Measurements from ENCODE around the gene ARMCX6.
"Not testable (repeated sequence)": the region's sequence is repeated elsewhere in the genome, so short reads cannot be mapped to it uniquely, and the experiment has no call there.

Gene ARMCX6

DNA sequence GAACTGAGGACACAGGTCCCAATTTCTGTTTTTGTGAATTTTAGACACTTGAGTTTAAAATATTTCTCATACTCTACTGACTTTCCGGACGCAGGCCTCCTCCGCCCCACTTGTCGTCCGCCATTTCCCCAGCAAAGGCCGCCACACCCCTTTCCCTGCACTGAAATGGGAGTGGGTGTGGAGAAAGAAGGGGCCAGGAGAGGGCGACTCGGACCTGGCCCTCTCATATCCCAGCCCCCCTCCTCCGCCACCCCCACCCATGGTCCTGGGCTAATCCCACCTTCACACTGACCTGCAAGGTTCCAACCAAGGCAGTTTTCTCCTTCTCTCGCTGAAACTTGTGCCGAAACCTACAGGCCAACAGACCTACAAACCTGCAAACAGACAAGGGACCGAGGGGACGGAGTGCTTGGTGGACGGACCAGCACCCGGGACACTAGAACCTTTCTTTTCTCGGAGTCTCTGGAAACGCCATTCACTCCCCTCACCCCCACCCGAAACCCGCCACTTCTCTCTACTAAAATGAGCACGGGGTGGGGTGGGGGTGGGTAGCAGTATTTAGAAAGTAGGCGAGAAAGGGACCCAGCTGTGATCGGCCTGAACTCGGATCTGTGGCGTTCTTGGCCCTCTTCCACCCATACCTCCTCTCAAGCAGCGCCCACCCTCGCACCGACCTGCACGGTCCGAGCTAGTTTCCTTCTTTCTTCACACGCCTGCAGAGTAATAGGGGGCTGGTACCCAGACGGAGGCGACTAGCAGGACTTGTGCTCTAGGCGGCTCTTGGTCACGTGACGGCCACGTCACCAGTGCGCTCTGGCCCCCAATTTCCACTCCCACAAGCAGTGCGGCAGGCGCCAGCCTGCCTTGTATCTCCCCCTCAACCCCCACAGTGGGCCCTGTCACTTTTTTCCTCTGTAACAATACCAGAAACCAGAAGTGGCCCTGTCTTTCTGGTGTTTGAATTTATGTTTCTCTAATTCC is at the start of gene ARMCX6:
ARMCX6 (minus strand) TSS at position 790 of the 981 bp plus-strand sequence. CDS start 1,380 bp downstream, outside the sequence.
- peak; percentile 59 for DNase-seq (ENCODE audit: low read depth)

DNA sequence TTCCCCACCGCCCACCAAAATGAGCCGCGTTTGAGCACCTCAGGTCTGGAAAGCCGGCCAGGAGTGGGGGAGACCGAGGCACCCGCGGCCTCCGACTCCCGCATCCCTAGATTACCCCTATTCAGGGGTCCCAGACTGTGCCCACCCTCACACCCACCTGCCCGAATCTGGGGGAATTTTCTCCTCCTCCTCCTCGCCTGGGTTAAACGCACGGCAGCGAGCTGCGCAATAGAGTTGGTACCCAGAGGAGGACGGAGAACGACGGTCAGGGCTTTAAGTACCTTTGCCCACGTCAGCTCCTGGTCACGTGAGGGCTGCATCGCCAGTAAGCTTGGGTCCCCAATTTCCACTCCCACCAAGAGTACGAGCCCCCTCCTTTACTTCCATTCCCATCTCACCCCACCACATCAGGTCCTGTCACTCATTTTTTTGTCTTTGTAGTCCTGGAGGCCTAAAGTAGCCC is 41.8 kb upstream of the ARMCX6 start, which contains the start of gene ARMCX2:
ARMCX2 (minus strand) TSS at position 250 of the 463 bp plus-strand sequence. CDS start 2,262 bp downstream, outside the sequence.
- DNase-seq (ENCODE audit: low read depth) = no peak

DNA sequence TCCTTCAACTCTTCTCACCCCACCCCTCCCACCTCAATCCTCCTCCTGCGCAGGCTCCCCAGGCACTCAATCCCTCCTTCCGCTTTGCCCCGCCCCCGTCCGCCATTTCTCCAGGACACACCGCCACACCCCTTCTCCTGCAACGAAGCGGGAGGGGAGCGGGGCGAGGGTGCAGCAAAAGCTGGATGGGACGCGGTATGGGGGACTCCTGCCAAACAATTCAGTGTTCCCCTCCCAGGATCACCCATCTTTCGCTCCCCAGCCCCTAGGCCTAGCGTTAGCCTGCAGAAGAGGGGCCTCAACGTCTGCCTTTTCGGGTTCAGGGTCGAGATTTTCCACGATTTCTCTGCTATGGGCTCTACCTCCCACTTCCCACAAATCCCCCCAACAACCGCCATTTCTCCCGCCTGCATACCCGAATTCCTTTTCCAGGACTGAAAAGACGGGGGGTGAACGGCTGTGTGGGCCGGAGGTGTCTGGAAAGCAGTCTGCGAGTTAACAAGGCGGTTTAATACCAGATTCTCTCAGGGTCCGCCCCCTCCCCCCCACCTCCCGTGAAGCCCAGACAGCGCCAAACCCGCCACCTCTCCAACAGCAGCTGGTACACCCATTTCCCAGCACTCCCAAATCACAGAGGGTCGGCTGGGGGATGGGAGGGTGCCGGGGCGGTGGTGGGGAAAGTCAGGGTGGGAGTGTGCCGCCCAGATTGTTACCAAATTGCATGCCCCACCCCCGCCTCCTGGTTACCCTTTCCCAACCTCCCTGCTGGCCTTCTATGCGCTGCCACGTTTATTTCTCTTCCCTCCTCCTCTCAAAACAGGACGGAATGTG is 41.1 kb upstream of the ARMCX6 start:
- peak; percentile 22 for DNase-seq (ENCODE audit: low read depth)

DNA sequence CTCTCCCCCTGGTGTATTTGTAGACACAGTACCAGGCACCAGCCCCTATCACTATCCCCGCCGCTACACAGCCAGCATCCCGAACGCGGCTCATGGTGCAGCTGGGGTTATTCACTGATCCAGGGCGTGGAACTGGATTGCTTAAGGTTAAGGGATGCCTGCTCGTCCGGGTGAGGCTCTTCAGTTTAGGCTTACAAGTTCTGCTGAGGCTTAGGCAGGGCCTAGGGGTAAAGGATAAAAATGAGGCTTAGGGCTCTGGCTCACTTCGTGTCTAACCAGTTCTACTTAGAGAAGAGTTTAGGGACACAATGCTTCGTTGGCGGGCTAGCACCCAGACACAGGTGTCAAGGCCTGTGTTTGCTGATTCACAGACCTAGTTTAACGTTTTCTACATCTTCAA is 39.7 kb upstream of the ARMCX6 start:
- DNase-seq (ENCODE audit: low read depth) = no peak

DNA sequence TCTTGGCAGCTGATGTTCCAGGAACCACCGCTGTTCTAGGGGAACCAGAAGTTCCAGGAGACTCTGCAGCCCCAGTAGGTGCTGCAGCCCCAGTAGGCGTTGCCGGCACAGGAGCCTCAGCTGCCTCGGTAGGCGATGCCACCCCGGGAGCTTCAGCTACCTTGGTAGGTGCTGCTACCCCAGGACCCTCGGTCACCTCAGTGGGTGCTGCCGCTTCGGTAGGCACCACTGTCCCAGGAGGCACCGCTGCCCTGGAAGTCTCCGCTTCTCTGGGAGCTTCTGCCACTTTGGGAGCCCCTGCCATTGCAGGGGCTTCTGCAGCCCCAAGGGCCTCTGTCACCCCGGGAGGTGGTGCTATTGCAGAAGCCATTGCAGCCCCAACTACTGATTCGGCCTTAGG is 39.0 kb upstream of the ARMCX6 start:
- DNase-seq (ENCODE audit: low read depth) = no peak

DNA sequence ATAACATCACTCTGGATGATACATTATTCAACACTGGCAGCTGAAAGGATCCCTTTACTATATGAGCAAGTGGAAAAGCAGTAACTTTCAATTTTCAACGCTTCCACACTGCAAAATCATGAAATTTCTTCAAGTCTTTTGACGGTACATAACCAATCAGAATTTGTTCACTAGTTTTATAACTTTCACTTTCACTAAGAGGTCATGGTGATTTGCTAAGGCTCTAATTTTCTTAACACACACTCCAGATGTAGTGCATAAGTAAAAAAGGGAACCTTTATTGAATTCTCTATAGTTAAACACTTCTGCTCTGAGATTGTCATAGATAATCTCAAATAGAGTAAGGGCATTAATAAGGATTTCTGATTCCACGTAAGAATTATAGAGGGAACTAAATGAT is 37.7 kb upstream of the ARMCX6 start:
- no peak for DNase-seq (ENCODE audit: low read depth)

DNA sequence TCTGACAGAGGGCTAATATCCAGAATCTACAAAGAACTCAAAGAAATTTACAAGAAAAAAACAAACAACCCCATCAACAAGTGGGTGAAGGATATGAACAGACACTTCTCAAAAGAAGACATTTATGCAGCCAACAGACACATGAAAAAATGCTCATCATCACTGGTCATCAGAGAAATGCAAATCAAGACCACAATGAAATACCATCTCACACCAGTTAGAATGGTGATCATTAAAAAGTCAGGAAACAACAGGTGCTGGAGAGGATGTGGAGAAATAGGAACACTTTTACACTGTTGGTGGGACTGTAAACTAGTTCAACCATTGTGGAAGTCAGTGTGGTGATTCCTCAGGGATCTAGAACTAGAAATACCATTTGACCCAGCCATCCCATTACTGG is 29.9 kb upstream of the ARMCX6 start:
- not testable (repeated sequence) for DNase-seq (ENCODE audit: low read depth)

DNA sequence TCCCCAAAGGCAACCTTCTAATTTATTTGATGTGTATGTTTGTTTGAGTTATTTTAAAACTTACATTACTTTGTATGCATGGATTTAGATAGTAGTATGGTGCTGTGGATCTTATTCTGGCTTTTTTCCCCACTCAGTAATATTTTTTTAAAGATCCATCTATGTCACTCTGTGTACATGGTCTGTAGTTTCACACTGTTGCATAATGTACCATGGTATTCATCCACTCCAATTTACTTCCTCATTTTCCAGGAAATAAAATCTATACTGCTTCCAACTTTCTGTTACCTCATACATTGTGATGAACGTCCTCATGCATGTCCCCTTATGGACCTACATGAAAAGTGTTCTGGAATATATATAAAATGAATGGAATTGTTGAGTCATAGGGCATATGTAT is 24.3 kb upstream of the ARMCX6 start:
- no peak for DNase-seq (ENCODE audit: low read depth)

DNA sequence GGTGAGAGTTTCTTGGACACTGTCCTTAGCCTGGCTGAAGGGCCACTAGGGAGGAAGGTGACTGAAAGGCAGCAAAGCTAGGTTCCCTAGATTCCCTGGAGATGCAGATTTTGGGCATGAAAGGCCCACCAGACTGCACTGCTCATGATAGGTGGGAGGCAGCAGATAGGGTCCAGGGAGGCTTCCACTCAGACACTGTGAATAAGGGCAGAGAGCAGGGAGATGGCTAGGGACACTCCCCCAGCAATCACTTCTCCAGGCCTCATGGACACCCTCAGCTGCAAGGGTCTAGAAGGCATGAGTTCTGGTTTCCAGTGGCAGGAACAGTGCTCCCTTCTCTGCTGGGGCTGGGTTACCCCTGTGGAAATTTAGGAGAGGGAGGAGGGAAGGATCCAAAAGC is 21.8 kb upstream of the ARMCX6 start:
- DNase-seq (ENCODE audit: low read depth) = no peak

DNA sequence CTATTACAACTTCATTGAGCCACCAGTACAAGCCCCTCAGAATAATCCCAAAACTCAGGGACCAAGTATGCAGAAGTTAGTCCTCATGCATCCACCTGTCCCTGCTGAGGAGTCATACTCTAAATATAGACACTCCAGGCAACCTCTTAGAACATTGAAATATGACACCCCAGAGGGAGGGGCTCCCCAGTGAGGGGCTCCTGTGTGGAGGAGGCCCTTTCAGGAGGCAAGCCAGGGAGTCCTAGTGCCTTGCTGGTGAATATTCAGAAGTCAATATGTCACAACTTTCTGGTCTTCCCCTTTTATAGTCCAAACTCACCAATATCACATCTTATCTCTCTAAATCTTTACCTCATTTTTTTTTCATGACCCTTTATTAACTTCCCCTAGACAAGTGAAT is 1.6 kb upstream of the ARMCX6 start:
- DNase-seq (ENCODE audit: low read depth) = no peak

DNA sequence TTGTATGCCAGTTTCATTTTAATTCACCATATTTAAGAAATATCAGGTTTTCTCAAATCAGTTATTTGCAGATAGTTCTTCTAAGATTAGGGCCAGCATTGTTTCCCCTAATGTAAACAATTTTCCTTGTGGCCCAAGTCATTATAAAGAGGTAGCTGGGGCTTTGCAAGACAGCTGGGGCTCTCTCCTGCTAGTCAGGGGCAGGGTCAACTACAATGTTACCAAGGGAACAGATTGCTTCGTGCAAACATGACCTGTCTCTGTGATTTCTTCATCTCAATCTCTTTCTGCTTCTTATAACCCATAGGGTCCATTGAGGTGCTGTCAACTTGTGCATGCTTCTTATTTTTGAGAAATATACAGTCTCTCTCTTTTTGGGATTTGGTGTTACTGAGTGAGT is 12.1 kb downstream of the ARMCX6 start:
- DNase-seq (ENCODE audit: low read depth) = no peak

DNA sequence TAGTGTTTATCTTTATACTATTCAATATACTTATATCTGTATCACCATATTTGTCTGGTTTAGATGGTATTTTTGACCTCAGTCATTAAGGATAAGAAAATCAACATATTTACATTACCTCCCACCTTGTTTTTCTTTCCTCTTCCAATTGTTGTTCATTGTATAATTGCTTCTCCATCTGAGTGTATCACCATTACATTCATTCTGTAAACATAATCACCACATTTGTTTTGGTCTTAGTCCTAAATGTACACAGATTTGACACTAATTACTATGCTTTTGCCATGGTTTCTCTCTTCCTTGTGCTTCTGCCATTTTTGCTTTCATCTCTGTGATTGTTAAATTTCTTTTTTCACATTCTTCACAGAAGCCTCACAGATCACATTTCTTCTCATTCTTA is 12.7 kb downstream of the ARMCX6 start:
- no peak for DNase-seq (ENCODE audit: low read depth)

DNA sequence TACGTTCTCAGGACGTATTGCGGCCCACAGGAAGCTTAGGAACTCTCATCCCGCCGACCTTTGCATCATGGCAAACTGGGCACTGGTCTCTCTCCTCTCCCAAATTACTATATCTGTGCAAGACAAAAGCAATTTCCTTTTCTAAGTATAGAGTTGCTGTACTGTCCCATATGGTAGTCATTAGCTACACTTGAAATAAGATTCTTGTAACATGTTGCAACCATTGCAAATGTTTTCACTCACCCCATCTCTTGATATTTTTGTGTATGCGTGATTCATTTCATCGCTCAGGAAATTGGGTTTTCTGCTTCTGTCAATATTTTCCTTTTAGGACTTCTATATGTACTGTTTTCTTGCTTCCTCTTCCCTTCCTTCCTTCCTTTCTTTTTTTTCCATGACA is 15.7 kb downstream of the ARMCX6 start:
- no peak for DNase-seq (ENCODE audit: low read depth)

DNA sequence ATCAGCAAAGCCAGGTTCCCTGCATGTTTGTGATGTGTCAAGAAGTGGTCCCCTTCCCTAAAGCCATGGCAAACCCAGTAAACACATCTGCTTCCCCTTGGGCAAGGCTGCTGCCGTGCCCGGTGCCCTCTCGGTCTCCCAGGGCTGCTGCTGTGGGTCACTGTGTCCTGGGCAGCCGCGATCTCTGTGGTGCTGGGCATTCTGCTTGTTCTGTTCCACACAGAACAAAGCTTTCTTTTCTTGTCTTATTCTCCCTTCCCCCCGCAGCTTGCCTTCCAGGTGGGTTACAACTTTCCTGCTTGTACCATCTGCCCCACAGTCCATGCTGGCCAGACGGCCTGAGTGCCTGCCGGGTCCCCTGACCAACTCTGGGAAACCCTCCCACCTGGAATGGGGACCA is 18.2 kb downstream of the ARMCX6 start:
- DNase-seq (ENCODE audit: low read depth) = not testable (repeated sequence)

DNA sequence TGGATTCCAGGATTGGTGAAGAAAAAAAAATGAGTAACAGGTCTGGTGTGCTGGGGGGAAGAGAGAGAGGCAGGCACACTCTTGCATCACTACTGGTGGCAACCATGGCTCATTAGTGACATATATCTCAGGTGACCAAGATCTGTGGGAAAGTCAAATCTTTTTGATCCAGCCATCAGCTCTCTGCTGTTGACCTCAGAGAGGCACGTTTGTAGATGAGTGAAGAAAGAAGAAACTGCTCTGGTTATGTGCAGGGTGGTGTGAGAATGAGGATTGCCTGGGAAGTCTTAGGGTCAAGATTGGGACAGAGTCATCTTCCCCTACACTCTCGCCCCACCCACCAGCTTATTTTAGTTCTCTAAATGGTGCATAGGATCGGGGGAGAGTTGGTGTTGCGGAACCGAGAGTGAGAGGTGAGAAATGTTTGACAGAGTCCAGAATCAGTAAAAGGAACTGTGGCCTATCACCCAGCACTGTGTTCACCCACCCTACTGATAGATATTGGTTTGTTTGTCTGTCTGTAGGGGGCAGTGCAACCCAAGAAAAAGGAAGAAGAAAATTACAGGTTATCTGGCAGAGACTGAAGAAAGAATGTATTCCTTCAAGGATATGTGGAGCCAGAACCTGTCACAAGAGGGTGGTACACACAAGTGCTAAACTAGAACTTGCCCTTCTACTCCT is 21.9 kb downstream of the ARMCX6 start:
- DNase-seq (ENCODE audit: low read depth) = no peak

Measured in stimulated activated CD8-positive, alpha-beta memory T cell treated with anti-CD3 and anti-CD28 coated beads, Interleukin-12 subunit alpha, Interleukin-12 subunit beta, amount 100 ng/mL, for 4 hours (primary cell).